Suppressor macrophage treated with lipopolysaccharide for 1 hour (primary cell): ENCODE results near the gene DOCK6.

Source experiments
- DNase-seq, 3 donors: peaks; one replicate each; pipeline ENCODE4 v3.0.0-alpha.2; 2020 to 2022

DOCK6 gene

GRCh38 chr19:11261971-11262839 lies at the start of gene DOCK6:
Gene DOCK6 (minus strand): TSS chr19:11262524. CDS start chr19:11262440, 84 bp downstream.
- peak; percentile 27 to 76 (median 49) for DNase-seq

DNA sequence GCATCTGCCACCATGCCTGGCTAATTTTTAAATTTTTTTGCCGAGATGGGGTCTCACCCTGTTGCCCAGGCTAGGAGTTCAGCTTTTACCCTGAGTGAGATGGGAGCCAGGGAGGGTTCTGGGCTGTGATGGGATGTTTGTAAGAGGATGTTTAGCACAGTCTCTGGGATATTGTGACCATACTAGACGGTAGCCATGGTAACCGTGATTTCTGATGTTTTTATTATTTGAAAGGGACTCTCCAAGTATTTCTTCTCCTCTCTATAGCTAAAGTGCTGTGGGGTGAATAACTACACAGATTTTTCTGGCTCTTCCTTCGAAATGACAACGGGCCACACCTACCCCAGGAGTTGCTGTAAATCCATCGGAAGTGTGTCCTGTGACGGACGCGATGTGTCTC lies 44.0 kb upstream of the DOCK6 start:
- DNase-seq: no peak

GRCh38 chr19:11304936-11305335 lies 42.6 kb upstream of the DOCK6 start:
- DNase-seq: no peak

GRCh38 chr19:11300811-11301120 lies 38.4 kb upstream of the DOCK6 start:
- DNase-seq: no peak

DNA sequence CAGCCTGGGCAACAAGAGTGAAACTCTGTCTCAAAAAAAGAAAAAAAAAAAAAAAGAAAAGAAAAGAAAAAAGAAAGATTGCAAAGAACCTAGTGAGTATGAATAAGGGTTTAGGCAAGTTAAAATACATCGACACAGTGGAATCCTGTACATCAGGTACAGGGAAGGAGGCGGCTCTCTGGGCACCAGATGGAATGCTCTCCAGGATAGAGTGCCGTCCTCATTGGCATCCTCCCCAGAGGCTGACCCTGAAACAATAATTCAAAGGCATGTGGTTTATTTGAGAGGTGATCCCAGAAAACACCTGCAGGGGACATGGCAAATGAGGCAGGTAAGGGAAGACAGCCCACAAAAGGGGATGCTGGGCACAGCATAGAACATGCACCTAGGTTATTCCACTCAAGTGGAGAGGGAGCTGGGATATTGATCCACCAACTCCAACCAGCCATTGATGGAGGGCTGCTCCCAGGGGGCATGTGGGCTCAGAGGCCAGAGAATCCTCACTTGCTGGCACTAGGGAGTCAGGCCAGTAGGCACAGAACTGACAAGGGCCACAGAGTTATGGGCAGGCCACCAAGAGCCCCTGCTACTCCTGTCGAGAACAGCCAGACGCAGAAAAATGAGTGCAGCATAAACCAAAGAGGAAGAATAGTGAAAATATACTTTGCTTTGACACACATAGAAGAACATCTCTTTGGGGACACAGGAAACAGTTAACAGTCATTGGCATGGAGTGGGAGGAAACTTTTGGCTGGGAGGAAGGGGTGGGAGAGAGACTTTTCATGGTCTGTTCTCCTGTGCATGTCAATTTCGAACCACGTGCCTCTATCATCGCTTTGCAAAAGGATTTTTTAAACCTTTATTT lies 37.9 kb upstream of the DOCK6 start:
- peak in 2 of 3 donors; percentile 29 to 38 for DNase-seq

DNA sequence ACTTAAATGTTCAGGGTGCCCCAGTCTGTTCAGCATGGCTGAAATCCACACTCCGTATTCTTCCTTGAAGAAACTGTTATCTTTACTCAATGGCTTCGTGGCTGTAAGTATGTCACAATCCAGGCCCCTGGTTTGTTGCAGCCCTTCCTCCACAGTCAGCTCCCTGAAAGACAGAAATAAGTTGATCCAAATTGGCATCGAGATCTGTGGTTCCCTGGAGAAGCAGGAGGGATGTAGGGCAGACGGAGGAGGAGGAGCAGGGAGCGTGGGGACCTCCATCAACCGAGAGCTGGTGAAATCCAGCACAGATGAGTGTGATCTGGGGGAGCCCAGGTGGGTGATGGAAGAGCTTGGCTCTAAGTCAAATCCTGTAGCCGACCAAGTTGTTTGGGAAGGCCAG lies 33.9 kb upstream of the DOCK6 start:
- DNase-seq: no peak

GRCh38 chr19:11295665-11296245 lies 33.4 kb upstream of the DOCK6 start, which contains the start of gene TSPAN16:
Gene TSPAN16 (plus strand): TSS chr19:11296160. CDS start chr19:11296298, 138 bp downstream.
- DNase-seq: no peak

DNA sequence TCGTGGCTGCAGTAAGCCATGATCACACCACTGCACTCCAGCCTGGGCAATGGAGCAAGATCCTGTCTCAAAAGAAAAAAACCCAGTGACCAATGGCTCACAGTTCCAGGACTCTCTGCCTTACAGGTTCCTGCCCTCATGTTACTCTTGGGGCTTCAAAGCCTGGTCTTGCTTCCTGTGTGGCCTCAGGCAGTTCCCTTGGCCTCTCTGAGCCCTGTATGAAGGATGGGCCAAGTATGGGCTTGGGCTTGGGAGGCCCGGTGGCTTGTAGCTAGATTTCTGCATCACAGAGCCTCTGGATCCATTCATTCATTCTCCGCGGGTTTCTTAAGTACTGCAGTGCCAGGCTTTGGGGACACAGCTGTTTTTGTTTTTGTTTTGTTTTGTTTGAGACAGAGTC lies 32.9 kb upstream of the DOCK6 start:
- no peak for DNase-seq

DNA sequence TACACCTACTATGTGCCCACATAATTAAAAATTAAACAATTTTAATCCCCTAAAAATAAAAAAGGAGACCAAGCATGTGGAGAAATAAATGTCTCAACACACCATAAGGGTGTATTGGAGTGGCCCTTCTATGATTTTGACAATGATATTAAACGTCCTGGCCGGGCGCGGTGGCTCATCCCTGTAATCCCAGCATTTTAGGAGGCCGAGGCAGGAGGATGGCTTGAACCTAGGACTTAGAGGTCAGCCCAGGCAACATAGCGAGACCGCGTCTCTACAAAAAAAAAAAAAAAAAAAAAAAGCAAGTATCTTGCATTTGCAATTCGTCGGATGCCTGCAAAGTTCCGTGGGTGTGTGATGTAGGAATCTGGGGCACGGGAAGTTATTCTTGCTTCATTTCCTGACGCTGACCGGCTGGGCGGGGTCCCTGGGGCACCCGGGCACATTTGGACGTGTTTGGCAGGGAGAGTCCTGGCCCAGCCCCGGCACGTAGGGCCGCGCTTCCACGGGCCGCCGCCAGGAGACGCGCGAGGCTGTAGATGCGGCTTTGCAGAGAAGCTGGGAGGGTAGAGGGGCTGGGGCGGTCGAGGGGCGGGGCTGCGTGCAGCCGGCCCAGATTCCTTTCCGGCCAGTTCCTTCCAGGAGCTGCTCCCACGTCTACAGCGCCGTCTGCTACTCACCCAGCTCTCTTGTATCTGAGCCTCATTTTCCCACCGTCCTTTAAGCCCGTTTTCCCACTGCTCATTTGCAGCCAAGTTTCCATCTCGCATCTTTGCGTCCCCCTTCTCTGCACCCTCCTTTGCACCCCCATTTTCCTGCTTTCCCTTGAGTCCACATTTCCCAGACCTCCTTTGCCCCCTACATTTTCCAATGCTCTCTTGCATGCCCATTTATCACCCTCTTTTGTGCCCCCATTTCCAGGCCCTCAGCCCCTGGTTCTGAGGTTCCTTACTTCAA lies 31.4 kb upstream of the DOCK6 start:
- peak; percentile 98 to 99 (median 99) for DNase-seq

- peak; percentile 47 to 55 (median 51) for DNase-seq
These were observed 29.7 kb upstream of the DOCK6 start for GRCh38 chr19:11291991-11292390.

DNA sequence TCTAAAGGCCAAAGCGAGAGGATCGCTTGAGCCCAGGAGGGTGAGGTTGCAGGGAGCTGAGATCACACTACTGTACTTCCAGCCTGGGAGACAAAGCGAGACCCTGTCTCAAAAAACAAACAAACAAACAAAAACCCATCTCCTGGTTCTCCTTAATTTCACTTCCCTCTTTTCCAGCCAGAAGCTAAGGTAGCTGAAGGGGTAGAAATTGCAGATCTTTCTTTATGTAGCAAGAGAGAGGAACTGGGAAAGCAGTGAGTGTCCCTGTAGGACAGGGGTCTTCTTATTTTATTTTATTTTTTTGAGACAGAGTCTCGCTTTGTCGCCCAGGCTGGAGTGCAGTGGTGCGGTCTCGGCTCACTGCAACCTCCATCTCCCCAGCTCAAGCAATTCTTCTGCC lies 29.1 kb upstream of the DOCK6 start:
- no peak for DNase-seq

GRCh38 chr19:11290256-11290655 lies 27.9 kb upstream of the DOCK6 start:
- DNase-seq: no peak

DNA sequence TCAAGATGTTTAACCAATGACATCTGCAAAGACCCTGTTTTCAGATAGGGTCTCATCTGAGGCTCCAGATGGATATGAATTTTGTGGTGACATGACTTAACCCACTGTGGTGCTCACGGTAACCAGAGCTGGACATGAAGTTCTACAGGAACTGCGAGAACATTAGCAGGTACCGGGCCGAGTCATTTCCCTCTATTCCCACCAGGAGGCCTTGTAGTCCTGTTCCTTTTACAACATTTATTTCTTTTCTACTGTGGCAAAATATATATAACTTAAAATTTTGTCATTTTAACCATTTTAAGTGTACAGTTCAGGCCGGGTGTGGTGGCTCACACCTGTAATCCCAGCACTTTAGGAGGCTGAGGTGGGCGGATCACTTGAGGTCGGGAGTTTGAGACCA lies 26.0 kb upstream of the DOCK6 start:
- DNase-seq: peak; percentile 38 to 50 (median 44)

DNA sequence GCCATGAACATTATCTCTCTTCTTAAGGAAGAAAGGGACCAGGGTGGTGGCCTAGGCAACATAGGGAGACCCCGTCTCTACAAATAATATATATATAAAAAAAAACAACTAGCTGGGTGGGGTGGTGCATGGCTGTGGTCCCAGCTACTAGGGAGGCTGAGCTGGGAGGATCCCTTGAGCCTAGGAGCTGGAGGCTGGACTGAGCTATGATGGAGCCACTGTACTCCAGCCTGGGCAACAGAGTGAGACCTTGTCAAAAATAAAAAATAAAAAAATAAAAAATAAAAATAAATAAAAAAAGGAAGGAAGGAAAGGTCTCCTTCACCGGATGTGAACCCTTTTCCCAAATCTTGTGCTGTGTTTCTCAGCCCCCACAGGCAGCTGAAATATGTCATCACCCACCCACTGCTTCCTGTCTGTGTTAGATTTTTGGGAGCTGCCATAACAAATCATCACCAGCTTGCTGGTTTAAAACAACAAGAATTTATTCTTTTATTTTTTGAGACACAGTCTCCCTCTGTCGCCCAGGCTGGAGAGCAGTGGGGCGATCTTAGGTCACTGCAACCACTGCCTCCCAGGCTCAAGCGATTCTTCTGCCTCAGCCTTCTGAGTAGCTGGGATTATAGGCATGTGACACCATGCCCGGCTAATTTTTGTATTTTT lies 24.1 kb upstream of the DOCK6 start:
- DNase-seq: peak; percentile 59 to 69 (median 62)

DNA sequence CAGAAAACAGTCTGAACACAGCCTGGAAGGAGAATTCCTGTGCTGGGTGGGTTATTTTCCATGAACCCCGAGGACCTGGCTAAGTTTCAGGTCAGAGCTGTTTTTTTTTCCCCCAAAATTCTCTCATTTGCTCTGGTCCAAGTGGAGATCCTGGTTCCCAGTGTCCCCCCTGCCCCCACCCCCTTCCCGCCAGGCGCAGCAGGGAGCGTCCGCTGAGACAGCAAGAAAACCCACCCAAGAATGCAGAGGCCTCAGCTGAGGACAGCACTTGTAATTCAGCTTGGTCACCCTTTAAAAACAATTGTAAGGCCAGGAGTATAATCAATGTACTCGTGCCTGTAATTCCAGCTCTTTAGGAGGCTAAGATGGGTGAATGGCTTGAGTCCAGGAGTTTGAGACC lies 22.2 kb upstream of the DOCK6 start:
- no peak for DNase-seq

DNA sequence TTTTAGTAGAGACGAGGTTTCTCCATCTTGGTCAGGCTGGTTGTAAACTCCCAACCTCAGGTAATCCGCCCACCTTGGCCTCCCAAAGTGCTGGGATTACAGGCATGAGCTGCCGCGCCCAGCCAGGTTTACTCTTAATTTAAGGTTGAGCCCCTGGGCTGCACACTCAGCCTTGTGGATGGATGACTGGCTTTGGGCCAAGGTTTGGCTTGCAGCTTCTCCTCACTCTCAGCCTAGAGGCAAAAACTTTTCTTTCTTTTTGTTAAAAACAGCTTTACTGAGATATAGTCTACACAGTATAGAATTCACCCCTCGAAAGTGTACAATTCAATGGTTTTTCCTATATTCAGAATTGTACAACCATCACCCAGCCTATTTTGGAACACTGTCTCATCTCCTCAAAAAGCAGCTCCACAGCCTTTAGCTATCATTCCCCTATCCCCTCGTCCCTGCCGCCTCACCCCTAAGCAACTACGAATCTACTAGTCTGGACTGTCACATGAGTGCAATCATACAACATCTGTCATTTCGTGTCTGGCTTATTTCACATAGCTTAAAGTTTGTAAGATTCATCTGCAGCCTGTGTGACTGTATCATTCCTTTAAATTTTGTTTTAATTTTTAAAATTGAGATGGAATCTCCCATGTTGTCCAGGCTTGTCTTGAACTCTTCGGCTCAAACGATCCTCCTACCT lies 19.2 kb upstream of the DOCK6 start:
- no peak for DNase-seq

DNA sequence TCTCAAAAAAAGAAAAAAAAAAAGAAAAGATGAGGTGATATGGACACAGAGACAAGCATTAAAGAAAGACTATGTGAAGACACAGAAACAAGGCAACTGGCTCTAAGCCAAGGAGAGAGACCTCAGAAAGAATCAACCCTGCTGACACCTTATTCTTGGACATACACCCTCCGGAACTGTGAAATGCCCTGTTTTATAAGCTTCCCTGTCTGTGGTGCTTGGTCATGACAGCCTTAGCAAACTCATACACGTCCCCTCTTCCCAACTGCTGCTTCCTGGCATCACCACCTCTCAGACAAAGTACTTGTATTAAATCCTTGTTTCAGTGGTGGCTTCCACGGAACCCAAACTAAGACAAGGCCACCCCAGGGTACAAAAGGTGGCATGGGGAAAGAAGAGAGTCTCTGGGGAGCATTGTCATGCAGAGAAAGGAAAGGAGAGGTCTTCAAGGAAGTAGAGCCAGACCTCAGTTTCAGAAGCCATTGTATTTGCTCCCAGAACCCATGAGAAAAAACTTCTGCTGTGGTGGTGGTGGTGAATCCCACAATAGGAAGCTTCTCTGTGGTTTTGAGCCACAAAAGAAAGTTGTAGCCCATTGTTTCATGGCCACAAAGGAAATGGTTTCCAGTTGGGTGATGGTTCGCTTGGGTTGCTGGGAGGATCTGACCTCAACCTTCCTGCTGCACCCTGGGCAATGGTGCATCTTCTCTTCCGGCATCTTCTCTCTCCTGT lies 17.3 kb upstream of the DOCK6 start:
- peak in 1 of 3 donors; percentile 51 for DNase-seq

DNA sequence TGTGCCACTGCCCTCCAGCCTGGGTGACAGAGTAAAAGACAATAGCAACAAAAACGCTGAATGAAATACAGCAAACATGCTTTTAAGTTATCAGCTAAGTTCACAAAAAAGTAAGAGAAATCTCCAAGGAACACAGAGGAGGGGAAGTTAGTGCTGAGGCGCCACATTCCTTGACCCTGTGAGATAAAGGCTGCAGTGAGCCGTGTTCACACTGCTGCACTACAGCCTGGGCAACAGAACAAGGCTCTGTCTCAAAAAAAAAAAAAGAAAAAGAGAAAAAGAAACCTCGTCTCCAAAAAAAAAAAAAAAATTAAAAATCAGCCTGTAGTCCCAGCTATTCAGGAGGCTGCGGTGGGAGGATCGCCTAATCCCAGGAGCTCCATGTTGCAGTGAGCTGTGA lies 16.3 kb upstream of the DOCK6 start:
- DNase-seq: no peak

DNA sequence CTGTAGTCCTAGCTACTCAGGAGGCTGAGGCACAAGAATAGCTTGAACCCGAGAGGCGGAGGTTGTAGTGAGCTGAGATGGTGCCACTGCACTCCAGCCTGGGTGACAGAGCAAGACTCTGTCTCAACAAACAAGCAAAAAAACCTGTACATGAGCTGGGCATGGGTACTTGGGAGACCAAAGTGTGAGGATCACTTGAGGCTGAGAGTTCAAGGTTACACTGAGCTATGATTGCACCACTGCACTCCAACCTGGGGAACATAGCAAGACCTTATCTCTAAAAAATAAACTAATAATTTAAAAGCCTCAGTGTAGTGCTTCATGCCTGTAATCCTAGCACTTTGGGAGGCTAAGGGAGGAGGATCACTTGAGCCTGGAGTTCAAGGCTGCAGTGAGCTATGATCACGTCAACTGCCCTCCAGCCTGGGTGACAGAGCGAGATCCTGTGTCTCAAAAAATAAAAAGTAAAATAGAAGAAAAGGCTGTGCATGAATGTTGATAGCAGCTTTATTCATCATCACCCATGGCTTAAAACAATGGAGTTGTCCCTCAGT lies 12.3 kb upstream of the DOCK6 start:
- no peak for DNase-seq

DNA sequence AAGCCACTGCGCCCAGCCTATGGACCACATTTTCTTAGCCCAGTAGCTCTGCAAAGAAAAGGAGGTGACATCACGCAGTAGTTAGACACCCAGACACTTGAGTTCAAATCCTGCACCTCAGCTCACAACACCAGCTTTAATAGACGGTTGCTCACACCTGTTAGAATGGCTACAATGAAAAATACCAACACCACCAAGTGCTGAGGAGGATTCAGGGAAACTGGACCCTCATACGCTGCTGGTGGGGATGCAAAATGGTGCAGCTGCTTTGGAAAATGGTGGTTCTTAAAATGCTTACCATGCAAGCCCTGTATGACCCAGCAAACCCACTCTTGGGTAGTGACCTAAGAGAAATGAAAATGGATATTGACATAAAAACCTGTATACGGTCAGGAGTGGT lies 11.7 kb upstream of the DOCK6 start:
- DNase-seq: no peak
